Mucosa of rectum (tissue), 2 donors: ENCODE measurements around the gene CFAP46.

ENCODE experiments used
- H3K27ac ChIP-seq, 2 donors: one replicate each; pipeline ENCODE4 v1.7.0; 2013; ENCODE audit warnings: inconsistent platforms in 2 of 2, low read depth in 2 of 2, low read length in 2 of 2
- H3K27me3 ChIP-seq, 2 donors: one replicate each; pipeline ENCODE4 v1.7.0; 2013; ENCODE audit warnings: low read length in 2 of 2; ENCODE audit not compliant: control insufficient read depth in 2 of 2, insufficient read depth in 2 of 2
- H3K36me3 ChIP-seq, 2 donors: one replicate each; pipeline ENCODE4 v1.7.0; 2013; ENCODE audit warnings: low read length in 2 of 2; ENCODE audit not compliant: control insufficient read depth in 2 of 2, insufficient read depth in 2 of 2
- H3K4me1 ChIP-seq, 2 donors: one replicate each; pipeline ENCODE4 v1.7.0; 2013; ENCODE audit warnings: low read length in 2 of 2, mild to moderate bottlenecking in 1 of 2; ENCODE audit not compliant: control insufficient read depth in 2 of 2, insufficient read depth in 2 of 2
- H3K4me3 ChIP-seq, 2 donors: one replicate each; pipeline ENCODE4 v1.7.0; 2013; ENCODE audit warnings: low read length in 2 of 2
- H3K9ac ChIP-seq, 2 donors: one replicate each; pipeline ENCODE4 v1.7.0; 2013; ENCODE audit warnings: low read length in 2 of 2, low read depth in 1 of 2, mild to moderate bottlenecking in 1 of 2
- H3K9me3 ChIP-seq, 2 donors: one replicate each; pipeline ENCODE4 v1.7.0; 2013; ENCODE audit warnings: low read length in 2 of 2; ENCODE audit not compliant: control insufficient read depth in 2 of 2
- donor health status: healthy.
- donor health status: Normal muscosa, but diverticular disease.

CFAP46 gene

GRCh38 chr10:132860532-132860931 lies 81.8 kb downstream of the CFAP46 start:
- Histone ChIP-seq H3K36me3 (no peaks in the 10 kb centered on the region), H3K4me1 (no peaks in the 10 kb centered on the region), H3K4me3 (no peak overlapping the region), H3K9ac (no peak overlapping the region), H3K27me3 (peaks cover 0 to 4% of the 10 kb centered on the region in 2 donors), H3K9me3 (peaks cover 0 to 2% of the 10 kb centered on the region in 2 donors), H3K27ac (no peak overlapping the region)

DNA sequence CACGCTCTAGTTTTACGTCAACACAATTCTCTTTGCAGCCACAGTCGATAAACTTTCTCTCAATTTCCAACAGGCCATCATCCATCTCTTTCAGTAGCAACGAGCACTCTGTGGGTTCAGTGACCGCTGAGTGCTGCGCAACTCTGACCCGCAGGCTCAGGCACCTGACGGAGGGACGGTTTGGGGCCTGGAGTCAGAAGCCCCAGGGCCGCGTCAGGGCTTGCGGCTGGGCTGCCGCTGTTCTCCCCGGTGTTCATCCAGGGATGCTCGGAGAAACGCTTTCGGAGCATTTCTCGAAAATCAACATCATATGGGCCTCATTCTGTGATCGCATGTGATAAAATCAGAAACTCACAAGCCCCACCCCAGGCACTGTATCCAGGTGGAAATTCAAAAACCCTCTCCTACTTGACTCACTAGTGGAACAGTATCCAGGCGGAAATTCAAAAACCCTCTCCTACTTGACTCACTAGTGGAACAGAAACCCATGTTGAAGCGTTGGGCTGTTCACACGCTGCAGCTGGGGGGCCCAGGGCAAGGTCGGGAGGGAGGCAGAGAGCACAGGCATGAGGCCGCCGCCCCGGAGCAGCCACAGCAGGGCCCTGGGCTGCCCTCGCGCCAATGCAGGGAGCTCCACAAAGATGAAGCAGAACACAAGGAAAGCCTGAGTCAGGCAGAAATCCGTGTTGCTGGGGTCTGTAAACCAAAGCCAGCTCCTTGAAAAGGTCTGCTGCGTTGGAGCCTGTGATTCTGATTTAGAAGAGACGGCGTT lies 83.1 kb downstream of the CFAP46 start:
- peaks cover 0 to 4% of the 10 kb centered on the region in 2 donors for H3K27me3 ChIP-seq

DNA sequence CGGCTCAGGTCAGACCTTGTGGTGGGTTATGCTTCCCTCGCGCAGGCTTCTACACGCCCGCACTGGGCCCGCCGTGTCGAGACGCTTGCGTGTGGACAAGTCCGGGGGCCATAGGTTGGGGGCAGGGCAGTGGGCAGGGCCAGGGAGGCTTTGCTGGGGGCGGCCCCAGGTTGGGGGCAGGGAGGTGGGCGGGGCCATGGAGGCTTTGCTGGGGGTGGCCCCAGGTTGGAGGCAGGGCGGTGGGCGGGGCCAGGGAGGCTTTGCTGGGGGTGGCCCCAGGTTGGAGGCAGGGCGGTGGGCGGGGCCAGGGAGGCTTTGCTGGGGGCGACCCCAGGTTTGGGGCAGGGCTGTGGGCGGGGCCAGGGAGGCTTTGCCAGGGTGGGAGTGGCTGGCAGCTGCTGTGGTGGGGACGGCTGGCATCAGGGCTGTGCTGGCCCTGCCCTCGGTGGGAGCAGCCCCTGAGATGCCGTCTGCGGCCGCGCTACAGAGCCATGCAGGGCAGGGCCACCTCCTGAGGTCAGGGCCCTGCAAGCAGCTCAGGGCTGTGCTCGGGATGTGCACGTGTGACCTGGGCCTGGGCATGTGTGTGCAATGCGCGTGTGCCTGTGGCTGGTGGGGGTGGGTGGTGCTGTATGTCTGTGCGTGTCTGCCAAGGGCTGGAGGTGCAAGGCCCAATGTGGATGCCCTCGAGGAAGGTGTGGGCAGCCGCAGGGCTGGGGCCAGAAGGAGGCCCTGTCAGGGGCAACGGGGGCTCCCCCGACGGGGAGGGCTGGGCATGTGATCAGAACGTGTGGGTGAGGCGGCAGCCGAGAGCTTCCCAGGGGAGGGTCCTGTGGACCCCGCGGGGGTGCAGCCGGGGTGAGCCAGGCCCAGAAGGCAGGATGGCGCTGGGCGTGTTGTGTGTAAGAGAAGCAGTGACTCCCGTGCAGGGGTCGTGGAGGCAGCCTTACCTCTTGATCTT lies 84.0 kb downstream of the CFAP46 start:
- Histone ChIP-seq H3K36me3 (no peaks in the 10 kb centered on the region), H3K27me3 (peaks cover 0 to 4% of the 10 kb centered on the region in 2 donors), H3K4me3 (no peak overlapping the region), H3K27ac (no peak overlapping the region), H3K4me1 (no peaks in the 10 kb centered on the region), H3K9me3 (peaks cover 0 to 2% of the 10 kb centered on the region in 2 donors), H3K9ac (no peak overlapping the region)

More for the DNA sequence above, 83.1 kb downstream of the CFAP46 start:
- Histone ChIP-seq H3K4me1 (no peaks in the 10 kb centered on the region), H3K9ac (no peak overlapping the region), H3K9me3 (peaks cover 0 to 2% of the 10 kb centered on the region in 2 donors), H3K4me3 (no peak overlapping the region), H3K36me3 (no peaks in the 10 kb centered on the region), H3K27ac (no peak overlapping the region)

- Histone ChIP-seq H3K27ac (no peak overlapping the region), H3K4me1 (no peaks in the 10 kb centered on the region), H3K4me3 (no peak overlapping the region), H3K9ac (no peak overlapping the region), H3K36me3 (no peaks in the 10 kb centered on the region), H3K9me3 (peaks cover 0 to 2% of the 10 kb centered on the region in 2 donors), H3K27me3 (no peaks in the 10 kb centered on the region)
These were observed 85.4 kb downstream of the CFAP46 start for GRCh38 chr10:132856869-132857524.

GRCh38 chr10:132855889-132856288 lies 86.5 kb downstream of the CFAP46 start:
- H3K4me3 ChIP-seq: no peak overlapping the region
- H3K27me3 ChIP-seq: no peaks in the 10 kb centered on the region
- no peak overlapping the region for H3K9ac ChIP-seq
- H3K9me3 ChIP-seq: peaks cover 0 to 2% of the 10 kb centered on the region in 2 donors
- no peak overlapping the region for H3K27ac ChIP-seq
- no peaks in the 10 kb centered on the region for H3K4me1 ChIP-seq
- no peaks in the 10 kb centered on the region for H3K36me3 ChIP-seq

DNA sequence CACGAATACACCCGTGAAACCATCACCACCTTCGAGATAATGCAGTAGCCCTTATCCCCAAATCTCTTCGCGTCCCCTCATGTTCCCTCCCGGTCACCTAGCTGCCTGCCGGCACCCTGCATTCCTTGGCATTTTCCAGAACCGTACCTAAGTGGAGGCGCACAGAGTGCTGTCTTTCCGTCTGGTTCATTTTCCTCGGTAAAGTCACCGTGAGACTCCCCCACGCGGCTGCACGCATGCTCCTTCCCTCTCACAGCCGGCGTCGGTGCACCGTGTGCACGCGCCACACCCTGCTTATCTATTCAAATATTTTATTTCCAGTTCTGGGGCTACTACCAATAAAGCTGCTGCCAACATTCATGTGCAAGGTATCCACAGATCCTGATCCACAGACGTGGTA lies 90.9 kb downstream of the CFAP46 start:
- H3K4me3 ChIP-seq: no peak overlapping the region
- no peak overlapping the region for H3K9ac ChIP-seq
- H3K27me3 ChIP-seq: peaks cover 3 to 5% of the 10 kb centered on the region in 2 donors
- peaks cover 0 to 2% of the 10 kb centered on the region in 2 donors for H3K9me3 ChIP-seq
- no peak overlapping the region for H3K27ac ChIP-seq
- peaks cover 3 to 7% of the 10 kb centered on the region in 2 donors for H3K4me1 ChIP-seq
- H3K36me3 ChIP-seq: no peaks in the 10 kb centered on the region

GRCh38 chr10:132850896-132851295 lies 91.5 kb downstream of the CFAP46 start:
- peaks cover 3 to 7% of the 10 kb centered on the region in 2 donors for H3K4me1 ChIP-seq
- H3K9me3 ChIP-seq: no peaks in the 10 kb centered on the region
- H3K27ac ChIP-seq: no peak overlapping the region
- H3K36me3 ChIP-seq: no peaks in the 10 kb centered on the region
- no peak overlapping the region for H3K9ac ChIP-seq
- peaks cover 3 to 5% of the 10 kb centered on the region in 2 donors for H3K27me3 ChIP-seq
- no peak overlapping the region for H3K4me3 ChIP-seq

GRCh38 chr10:132850246-132850645 lies 92.1 kb downstream of the CFAP46 start:
- Histone ChIP-seq H3K36me3 (no peaks in the 10 kb centered on the region), H3K27ac (no peak overlapping the region), H3K4me3 (no peak overlapping the region), H3K9ac (no peak overlapping the region), H3K4me1 (peaks cover 3 to 7% of the 10 kb centered on the region in 2 donors), H3K9me3 (no peaks in the 10 kb centered on the region), H3K27me3 (peaks cover 3 to 5% of the 10 kb centered on the region in 2 donors)

- Histone ChIP-seq H3K4me1 (peaks cover 3 to 7% of the 10 kb centered on the region in 2 donors), H3K36me3 (no peaks in the 10 kb centered on the region), H3K27ac (no peak overlapping the region), H3K9ac (no peak overlapping the region), H3K4me3 (no peak overlapping the region), H3K9me3 (no peaks in the 10 kb centered on the region), H3K27me3 (peaks cover 3 to 5% of the 10 kb centered on the region in 2 donors)
These were observed 92.8 kb downstream of the CFAP46 start for GRCh38 chr10:132849546-132850031.
